ENCODE data around the gene MRPL53. TPM values are rescaled to one million over a fixed set of nuclear protein-coding genes. Genes with fewer than 3 reads are reported as not detected.
"Not testable (repeated sequence)": the region's sequence is repeated elsewhere in the genome, so short reads cannot be mapped to it uniquely, and the experiment has no call there.

MRPL53 gene
- total RNA-seq, 2 donors from 2014 or later: 20.1 to 88.2 TPM

- H3K9me3 ChIP-seq; H3K36me3 ChIP-seq (replicated peaks in 1 of 2; ENCODE audit: insufficient read depth in 1 of 2, low read depth in 2 of 2); H3K27me3 ChIP-seq; H3K4me3 ChIP-seq; intact Hi-C loops (cut with DNase I); DNase-seq; H3K27ac ChIP-seq; ATAC-seq: not testable (repeated sequence)
- peak in 2 of 3 donors; percentile 11 to 22 for TF ChIP-seq POLR2A (IDR thresholded peaks at IDR 0.05)
- peaks cover 54% of the 10 kb centered on the region for H3K4me1 ChIP-seq
- 65 to 70% methylated on average over 12 of the region's 13 CpGs for WGBS, 2 donors
These were observed 12.9 kb downstream of the MRPL53 start for GRCh38 chr2:74459503-74460118.

- H3K36me3 ChIP-seq (replicated peaks in 1 of 2; ENCODE audit: insufficient read depth in 1 of 2, low read depth in 2 of 2): no peaks in the 10 kb centered on the region
- peak overlapping the region in 3 of 4 donors; percentile 60 to 96 (median 76) for H3K27ac ChIP-seq
- TF ChIP-seq POLR2A (IDR thresholded peaks at IDR 0.05): no peak
- no peak for TF ChIP-seq CTCF (IDR thresholded peaks at IDR 0.05)
- no peaks in the 10 kb centered on the region for H3K9me3 ChIP-seq
- H3K4me1 ChIP-seq: peaks cover 53% of the 10 kb centered on the region
- DNase-seq (no peak), ATAC-seq (no peak)
- 1 to 2% methylated on average over 9 to 10 of the region's 10 CpGs for WGBS, 2 donors
- intact Hi-C loops (cut with DNase I): no loop called here
- peak overlapping the region; percentile 49 to 63 for H3K4me3 ChIP-seq
- no peaks in the 10 kb centered on the region for H3K27me3 ChIP-seq
These were observed 13.5 kb downstream of the MRPL53 start for GRCh38 chr2:74458938-74459363.

GRCh38 chr2:74458132-74458937 is 14.1 kb downstream of the MRPL53 start, which contains the start of gene WBP1:
TSS of gene WBP1 (plus strand) at chr2:74458438. CDS start at chr2:74458603, 165 bp downstream.
- 0% methylated on average over 7 to 38 of the region's 38 CpGs for WGBS, 2 donors
- TF ChIP-seq POLR2A (IDR thresholded peaks at IDR 0.05): peak; percentile 75 to 89 (median 81)
- peak in 1 of 7 experiments; percentile 14 for TF ChIP-seq CTCF (IDR thresholded peaks at IDR 0.05)
- Histone ChIP-seq H3K27me3 (no peaks in the 10 kb centered on the region), H3K4me1 (peaks cover 49% of the 10 kb centered on the region), H3K36me3 (replicated peaks in 1 of 2; ENCODE audit: insufficient read depth in 1 of 2, low read depth in 2 of 2) (no peaks in the 10 kb centered on the region), H3K9me3 (no peaks in the 10 kb centered on the region), H3K4me3 (peak within 1 kb of the TSS; percentile 49 to 63), H3K27ac (peak within 1 kb of the TSS; percentile 95 to 98 (median 96))
- intact Hi-C loops (cut with DNase I): no loop called here
- DNase-seq (peak; percentile 100), ATAC-seq (peak; percentile 93)

GRCh38 chr2:74457549-74458131 is 14.8 kb downstream of the MRPL53 start:
- Histone ChIP-seq H3K9me3 (no peaks in the 10 kb centered on the region), H3K4me1 (peaks cover 44% of the 10 kb centered on the region), H3K4me3 (peak overlapping the region; percentile 17 to 39), H3K27ac (peak overlapping the region; percentile 95 to 98 (median 96)), H3K36me3 (replicated peaks in 1 of 2; ENCODE audit: insufficient read depth in 1 of 2, low read depth in 2 of 2) (no peaks in the 10 kb centered on the region), H3K27me3 (no peaks in the 10 kb centered on the region)
- intact Hi-C loops (cut with DNase I): no loop called here
- ATAC-seq (peak; percentile 18), DNase-seq (peak; percentile 66 to 74 (median 71))
- 0% methylated on average over 22 to 34 of the region's 46 CpGs for WGBS, 2 donors
- TF ChIP-seq POLR2A (IDR thresholded peaks at IDR 0.05): peak in 2 of 3 donors; percentile 91 to 94
- TF ChIP-seq CTCF (IDR thresholded peaks at IDR 0.05): no peak

GRCh38 chr2:74457129-74457548 is 15.3 kb downstream of the MRPL53 start:
- 0 to 4% methylated on average over 10 to 19 of the region's 27 CpGs for WGBS, 2 donors
- no peaks in the 10 kb centered on the region for H3K9me3 ChIP-seq
- intact Hi-C loops (cut with DNase I): no loop called here
- ATAC-seq (no peak), DNase-seq (no peak)
- H3K4me1 ChIP-seq: peaks cover 44% of the 10 kb centered on the region
- H3K4me3 ChIP-seq: peak overlapping the region; percentile 17 to 39
- H3K27ac ChIP-seq: peak overlapping the region; percentile 95 to 98 (median 96)
- H3K36me3 ChIP-seq (replicated peaks in 1 of 2; ENCODE audit: insufficient read depth in 1 of 2, low read depth in 2 of 2): no peaks in the 10 kb centered on the region
- H3K27me3 ChIP-seq: no peaks in the 10 kb centered on the region
- TF ChIP-seq CTCF (IDR thresholded peaks at IDR 0.05) (no peak), POLR2A (IDR thresholded peaks at IDR 0.05) (no peak)

Data from body of pancreas (tissue), 4 donors.